MV-4-11 (cell line): ENCODE results near the gene RELL2.

Experiments used
- DNase-seq: peaks from one replicate; lab custom pipeline; 2025; lab: John Stamatoyannopoulos, UW

RELL2 gene

DNA sequence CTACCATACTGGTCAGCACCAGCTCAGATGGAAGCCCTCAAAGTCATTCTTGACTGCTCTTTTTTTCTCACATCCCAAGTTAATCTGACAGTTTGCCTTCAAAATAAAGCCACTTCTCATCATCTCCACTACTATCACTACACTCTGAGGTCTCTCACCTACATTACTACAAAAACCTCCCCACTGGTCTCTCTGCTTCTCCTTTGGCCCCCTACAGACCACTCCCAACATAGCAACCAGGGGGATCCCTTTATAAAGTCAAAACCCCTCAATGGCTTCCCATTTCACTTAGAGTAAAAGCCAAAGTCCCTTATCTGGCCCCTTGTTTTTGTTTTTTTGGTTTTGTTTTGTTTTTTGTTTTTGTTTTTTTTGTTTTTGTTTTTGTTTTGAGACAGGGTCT, 40.6 kb downstream of the RELL2 start:
- DNase-seq = no peak

DNA sequence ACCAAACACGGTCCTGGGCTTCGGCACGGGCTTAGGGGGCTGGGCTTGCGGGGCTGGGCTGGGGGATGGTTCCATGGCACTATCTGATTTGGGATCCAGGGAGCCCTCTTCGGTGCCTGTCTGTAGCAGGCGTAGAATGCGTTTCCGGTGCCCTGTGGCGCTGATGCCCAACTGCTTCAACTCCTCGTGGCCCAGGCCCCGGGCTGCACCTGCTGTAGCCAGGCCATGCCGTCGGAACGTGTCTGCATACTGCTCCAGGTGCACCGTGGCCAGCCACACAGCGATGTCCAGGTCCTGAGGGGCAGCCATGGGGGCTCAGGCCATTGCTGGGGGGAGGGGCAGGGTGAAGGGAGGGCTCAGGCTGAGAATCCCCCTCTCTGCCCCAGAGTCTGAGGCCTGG, 43.4 kb downstream of the RELL2 start:
- DNase-seq = no peak

DNA sequence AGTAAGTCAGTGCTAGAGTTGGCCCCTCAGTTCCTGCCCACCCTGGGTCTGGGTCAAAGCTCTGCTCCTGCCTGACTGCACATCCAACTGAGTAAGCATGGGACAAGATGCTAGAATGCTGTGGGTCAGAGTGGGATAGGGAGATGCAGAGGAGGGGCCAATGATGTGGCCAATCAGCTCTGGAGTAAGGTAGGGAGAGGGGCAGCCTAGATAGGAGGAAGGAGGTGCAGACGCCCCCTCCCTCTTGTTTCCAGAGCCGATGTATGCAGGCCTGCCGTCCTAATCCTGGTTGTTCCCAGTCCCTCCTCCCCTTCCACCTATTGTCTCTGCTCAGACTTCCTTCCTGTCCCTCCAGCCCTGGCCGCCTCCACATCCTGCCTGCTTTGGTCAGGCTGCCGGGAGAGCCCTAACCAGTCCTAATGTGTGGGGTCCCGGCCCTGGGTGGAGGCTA, 44.0 kb downstream of the RELL2 start:
- no peak for DNase-seq

DNA sequence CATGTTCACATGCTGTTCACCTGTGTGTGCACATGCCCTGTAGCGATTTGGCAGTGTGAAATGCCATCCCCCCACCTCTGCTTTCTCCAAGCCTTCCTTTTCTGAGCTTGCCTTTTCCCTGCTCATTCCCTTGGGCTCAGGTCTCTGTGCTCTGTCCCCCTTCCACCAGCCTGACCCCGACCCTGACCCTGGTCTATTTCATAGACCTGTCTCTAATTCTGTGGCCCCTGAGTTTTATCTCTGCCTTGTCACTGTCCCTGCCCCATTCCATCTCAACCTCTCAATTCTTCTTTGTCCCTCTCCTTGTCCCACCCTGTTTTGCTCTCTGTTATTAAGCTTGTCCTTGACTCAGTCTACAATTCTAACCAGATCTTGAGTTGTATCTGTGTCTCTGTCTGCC, 44.5 kb downstream of the RELL2 start:
- DNase-seq = no peak

DNA sequence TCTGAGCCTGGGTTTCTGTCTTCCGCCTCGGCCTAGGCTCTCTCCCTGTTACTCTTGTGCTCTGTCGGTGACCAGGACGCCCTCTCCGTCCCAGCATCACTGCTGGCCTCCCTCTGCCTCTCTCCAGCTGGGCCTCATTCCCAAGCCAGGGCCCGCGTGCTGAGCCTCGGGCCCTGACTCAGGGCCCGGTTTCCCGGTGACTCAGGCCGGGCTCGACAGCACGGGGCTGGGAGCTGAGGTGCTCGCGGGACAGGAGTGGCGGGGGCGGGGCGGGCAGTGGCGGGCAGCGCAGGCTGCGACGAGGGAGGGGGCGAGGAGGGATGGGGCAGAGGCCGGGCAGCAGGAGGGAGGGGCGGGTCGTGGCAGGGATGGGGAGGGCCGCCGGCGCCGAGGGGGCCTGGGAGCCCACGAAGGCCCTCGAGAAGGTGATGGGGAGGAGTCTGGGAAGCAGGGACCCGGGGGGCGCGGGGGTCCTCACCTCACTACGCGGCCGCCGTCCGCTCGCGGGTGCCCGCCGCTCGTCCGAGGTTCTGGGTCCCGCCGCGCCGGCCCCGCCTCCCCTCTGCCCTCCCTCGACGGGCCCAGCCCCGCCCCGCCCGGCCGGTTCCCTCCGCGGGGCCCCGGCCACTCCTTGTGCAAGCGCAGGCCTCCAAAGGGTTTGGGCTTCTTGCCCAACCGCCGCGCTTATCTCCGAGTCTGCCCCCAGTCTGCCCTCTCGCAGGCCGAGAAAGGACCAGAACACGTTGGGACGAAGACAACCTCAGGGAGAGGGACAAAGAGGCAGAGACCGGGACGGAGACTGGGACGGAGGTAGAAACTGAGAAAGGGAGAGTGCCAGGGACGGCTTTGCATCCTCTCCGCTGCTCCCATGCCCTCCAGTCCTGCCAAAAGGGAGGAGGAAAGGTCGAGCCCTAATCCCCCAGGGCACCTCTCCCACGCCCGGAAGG, 45.2 kb downstream of the RELL2 start, which contains the start of gene ARAP3:
Gene ARAP3 (minus strand): TSS at position 536 of the 947 bp plus-strand sequence. CDS start 1,744 bp downstream, outside the sequence.
- peak; percentile 80 for DNase-seq

DNA sequence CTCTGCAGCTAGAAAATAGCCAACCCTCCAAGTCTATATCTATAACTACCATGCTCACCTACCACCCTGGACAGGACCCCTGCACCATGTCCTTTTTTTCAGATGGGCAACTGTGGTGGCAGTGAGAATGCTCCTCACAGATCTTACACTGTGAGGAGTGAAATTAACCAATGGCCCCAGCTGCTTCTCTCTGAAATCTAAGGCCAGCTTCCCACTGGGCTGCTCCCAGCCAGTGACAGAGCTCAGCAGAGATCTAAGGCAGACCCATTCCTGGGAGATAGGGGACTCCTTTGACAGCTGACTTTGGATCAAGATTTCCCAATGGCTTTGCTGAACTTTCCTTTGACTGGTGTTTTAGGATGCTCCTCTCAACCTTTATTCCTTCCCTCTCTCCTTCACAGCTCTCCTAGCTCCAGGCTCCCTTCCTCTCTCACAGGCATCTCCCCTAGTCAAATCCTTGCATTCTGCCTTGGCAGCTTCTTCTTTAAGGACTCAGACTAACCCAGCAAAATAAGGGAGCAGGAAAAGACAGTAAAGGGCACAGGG, 46.9 kb downstream of the RELL2 start:
- no peak for DNase-seq

DNA sequence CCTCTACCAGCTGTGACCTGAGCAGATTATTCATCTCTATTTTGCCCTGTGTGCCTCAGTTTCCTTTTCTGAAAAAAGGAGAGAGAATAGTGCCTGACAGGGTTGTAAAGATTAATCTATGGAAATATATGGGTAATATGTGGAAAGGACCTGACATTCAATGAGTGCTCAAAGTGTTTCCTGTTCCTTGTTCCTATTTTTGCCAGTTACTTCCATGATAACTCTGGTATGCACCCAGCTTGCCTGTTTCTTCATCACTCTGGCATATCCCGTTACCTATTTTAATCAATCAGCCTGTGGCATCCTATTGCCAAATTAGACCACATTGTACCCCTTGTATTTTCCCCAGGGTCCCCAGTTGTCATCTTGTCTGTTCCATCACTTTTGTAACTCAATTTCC, 48.8 kb downstream of the RELL2 start:
- peak; percentile 20 for DNase-seq

DNA sequence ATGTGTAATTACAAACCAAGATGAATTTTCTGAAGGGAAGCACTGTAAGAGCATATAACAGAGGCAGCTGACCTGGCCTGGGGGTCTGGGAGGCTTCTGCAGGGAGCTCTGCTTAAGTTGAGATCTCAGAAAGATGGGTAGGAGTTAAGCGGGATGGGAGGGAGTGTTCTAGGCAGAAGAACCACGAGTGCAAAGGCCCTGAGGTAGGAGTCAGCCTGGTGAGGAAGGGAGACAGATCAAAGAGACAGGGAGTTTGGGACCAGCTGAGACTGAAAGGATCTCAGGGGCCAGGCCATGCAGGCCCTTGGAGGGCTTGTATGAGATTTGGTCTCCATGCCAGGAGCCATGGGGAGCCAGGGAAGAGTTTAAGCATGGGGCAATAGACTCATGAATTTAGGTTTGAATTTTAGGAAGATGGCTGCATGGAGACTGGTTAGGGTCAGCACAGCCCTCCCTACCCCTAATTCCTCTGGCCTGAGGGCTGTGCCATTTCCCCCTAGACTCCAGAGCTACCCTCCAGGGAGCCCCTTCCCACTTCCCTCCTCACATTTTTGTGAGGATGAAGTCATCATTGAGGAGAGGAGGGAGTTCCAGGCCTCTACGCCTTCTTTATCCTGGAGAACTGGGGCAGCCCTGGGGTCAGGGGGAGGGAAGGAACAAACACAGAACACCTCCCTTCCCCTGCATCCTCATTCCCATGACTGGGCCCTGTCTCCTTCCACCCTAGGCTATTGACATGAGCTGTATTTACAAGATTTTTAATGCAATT, 50.0 kb downstream of the RELL2 start:
- DNase-seq = no peak
